Sciatic nerve (tissue), 2 donors: ENCODE results near the gene MIA2. TPM values are rescaled to one million over a fixed set of nuclear protein-coding genes. Genes with fewer than 3 reads are reported as not detected.
A peak's percentile ranks its signal among the peaks of the same experiment; 100 is the strongest.
"Not testable (repeated sequence)": the region's sequence is repeated elsewhere in the genome, so short reads cannot be mapped to it uniquely, and the experiment has no call there.

Experiments
- ATAC-seq: fragments of 200-7000 bp; cut with Tn5 transposase; one replicate; pipeline ENCODE4 v1.9.1; 2020; ENCODE audit warnings: mild to moderate bottlenecking, moderate library complexity
- DNase-seq: peaks from one replicate; pipeline ENCODE4 v3.0.0-alpha.2; 2020; ENCODE audit warnings: low spot score
- intact Hi-C: fragments of 100-400 bp; cut with DNase I; formaldehyde crosslinking; loops from one replicate; pipeline ENCODE4 v1.14.2; 2022
- total RNA-seq: library from RNA; stranded (reverse); fragmentation: NEBNext Ultra II Directional; extraction: Animal tissue kit (Norgen Biotek cat#: 25700); gene quantifications from one replicate; pipeline ENCODE4 v1.2.1, GENCODE V29; 2021
- donor health status: DM: no; HTN: no; CAD: no.
- donor health status: DM: no; HTN: no; CAD: no.

The MIA2 gene
- total RNA-seq, 1 donor from 2014 or later: 23.0 TPM

- intact Hi-C loops: no loop called here
- DNase-seq: no peak
- no peak for ATAC-seq
Observed at GRCh38 chr14:39264057-39264456, 30.3 kb downstream of the MIA2 start.

DNA sequence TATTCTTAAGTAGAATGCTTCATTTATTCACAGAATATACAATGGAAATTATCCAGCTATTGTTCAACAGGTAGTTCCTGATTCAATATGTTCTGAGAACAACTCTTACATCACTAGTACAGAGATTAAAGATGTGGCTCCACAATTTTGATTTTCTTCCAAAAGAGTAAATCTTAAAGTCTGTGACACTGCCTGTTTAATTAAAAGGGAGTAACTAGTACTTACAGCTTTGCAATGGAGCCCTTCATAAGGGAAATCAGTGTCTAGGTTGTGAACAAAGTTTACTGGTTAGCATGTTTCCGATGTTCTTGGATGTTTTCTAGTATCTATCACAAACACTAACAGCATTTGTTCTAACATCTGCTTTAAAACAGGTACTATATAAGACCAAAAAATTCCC is 30.8 kb downstream of the MIA2 start:
- intact Hi-C loops: no loop called here

DNA sequence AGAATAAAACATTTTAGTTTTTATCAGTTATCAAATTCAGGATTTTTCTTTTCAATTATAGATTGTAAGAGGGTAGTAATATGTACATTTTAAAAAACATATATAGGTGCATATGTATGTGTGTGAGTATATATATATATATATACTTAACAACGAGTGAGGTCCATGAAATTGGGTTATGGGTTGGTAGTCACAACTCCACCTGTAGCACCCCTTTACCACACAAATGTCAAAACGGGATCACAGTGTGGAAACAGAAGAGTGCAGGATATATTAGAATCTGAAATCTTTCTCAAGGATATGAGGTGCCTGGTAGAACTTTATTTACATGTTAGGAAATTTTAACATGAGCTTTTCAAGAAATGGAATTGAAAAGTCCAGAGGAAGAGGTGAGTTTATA is 31.3 kb downstream of the MIA2 start:
- ATAC-seq (no peak), DNase-seq (no peak)
- intact Hi-C loops: no loop called here

More for the DNA sequence above, 30.8 kb downstream of the MIA2 start:
- ATAC-seq: no peak
- no peak for DNase-seq

- no peak for DNase-seq
- intact Hi-C loops: no loop called here
- peak; percentile 2 for ATAC-seq
Observed at GRCh38 chr14:39265806-39266524, 32.2 kb downstream of the MIA2 start.

- DNase-seq (peak; percentile 72), ATAC-seq (peak; percentile 72)
- intact Hi-C loops: no loop called here
Observed at GRCh38 chr14:39266525-39266870, 32.8 kb downstream of the MIA2 start.

GRCh38 chr14:39266871-39267607 is 33.3 kb downstream of the MIA2 start:
- intact Hi-C loops: no loop called here
- peak; percentile 89 for DNase-seq
- peak; percentile 96 for ATAC-seq

DNA sequence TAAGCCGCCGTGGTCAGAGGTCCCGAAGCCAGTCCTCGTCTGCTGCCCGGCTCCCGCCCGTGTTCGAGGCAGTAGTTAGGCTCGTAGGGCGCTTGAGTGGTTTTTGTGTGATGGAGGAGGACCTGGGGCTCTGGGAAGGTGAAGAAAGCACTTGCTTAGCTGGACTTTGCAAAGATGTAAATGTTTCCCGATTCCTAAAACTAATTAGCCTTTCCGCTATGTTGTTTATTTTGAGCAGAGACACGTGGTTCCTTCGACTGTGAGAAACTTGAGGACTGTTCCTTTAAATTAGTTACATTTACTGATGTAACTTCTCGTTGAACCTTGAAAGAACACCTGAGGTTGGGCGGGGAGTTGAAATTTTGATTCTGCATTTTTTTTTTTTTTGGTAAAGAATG is 33.9 kb downstream of the MIA2 start:
- intact Hi-C loops: no loop called here
- DNase-seq (no peak), ATAC-seq (no peak)

- no peak for ATAC-seq
- intact Hi-C loops: no loop called here
- no peak for DNase-seq
Observed at GRCh38 chr14:39268393-39268792, 34.7 kb downstream of the MIA2 start.

DNA sequence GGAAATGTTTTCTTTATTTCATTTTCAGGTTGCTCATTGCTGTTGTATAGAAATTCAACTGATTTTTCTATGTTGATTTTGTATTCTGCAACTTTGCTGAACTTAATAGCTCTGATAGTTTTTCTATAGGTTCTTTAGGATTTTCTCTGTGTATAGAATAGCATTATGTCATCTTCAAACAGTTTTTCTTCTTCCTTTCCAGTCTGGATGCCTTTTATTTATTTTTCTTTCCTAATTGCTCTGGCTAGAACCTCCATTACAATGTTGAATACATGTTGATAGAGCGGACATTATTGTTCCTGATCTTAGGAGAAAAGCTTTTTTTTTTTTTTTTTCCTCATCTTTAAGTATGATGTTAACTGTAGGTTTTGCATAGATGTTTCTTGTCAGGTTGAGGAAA is 39.2 kb downstream of the MIA2 start:
- no peak for DNase-seq
- intact Hi-C loops: no loop called here
- ATAC-seq: no peak

- ATAC-seq (no peak), DNase-seq (no peak)
- intact Hi-C loops: no loop called here
Observed at GRCh38 chr14:39275395-39275794, 41.7 kb downstream of the MIA2 start.

DNA sequence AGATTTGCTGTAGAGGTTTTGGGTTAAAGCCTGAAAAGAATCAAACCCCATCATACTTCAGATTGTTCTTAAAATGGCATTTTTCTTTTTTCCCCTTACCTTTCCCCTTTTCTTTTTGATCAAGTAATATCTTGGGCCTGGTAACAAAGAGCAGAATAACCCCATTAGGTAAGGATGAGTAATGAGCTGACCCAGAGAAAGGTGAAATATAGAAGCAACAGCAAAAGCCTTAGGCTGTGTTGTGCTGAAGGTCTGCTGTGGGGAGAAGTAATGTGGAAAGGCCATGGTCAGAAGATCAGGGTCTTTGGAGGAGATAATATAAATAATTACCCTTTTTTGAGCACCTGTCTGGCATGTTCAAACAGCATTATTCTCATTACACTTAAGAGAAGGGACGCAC is 42.3 kb downstream of the MIA2 start:
- DNase-seq (no peak), ATAC-seq (no peak)
- intact Hi-C loops: no loop called here

DNA sequence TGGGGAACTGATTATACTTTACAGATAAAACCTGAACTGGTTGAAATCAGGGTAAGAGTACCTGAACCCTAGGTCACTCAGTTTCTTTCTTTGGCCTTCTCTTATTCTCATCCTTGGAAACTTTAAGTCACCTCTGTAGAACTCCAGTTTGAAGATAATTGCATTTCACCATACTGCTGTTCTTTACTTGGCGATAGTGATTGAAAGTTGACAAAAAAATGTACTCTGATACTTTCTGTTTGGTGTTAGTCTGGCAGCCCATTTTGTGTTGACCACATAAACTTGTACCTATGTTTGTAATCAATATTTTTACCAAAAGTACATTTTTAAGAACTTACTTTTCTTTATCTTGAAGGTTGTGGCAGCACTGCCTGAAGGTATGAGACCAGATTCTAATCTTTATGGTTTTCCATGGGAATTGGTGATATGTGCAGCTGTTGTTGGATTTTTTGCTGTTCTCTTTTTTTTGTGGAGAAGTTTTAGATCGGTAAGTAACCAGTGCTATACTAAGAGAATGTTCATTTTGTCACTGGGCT is 42.9 kb downstream of the MIA2 start:
- DNase-seq (no peak), ATAC-seq (no peak)
- intact Hi-C loops: no loop called here

- intact Hi-C loops: no loop called here
- DNase-seq: no peak
- ATAC-seq: no peak
Observed at GRCh38 chr14:39279515-39279914, 45.8 kb downstream of the MIA2 start.

DNA sequence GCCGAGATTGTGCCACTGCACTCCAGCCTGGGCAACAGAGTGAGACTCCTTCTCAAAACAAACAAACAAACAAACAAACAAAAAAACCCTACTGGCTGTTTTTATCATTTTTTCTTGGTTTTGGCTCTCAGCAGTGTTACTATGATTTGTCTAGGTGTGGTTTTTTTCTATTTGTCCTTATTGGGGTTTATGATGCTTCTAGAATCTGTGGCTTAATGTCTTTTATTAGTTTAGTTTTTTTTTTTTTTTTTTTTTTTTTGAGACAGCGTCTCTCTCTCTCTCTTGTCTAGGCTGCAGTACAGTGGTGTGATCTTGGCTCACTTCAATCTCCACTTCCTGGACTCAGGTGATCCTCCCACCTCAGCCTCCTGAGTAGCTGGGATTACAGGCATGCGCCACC is 47.0 kb downstream of the MIA2 start:
- DNase-seq, ATAC-seq, intact Hi-C loops: not testable (repeated sequence)

- DNase-seq (no peak), ATAC-seq (no peak)
- intact Hi-C loops: no loop called here
Observed at GRCh38 chr14:39289523-39289922, 55.8 kb downstream of the MIA2 start.

DNA sequence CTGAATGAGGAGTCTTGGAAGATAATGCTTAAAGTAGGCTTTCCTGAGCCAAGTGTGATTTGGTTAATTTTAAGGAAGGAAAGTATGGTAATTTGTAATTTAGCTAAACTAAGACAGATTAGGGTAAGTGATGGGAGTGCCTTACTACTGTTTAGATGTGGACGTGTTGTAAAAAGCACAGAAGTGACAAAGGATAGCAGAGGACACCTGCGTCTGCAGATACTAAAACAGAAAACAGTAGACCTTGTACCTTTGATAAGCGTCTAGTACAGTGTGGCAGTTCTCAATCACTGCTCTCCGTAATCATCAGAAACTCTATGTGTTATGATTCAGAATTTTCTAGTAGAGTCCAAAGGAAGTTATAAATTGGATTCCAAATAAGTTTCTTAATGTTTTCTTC is 58.0 kb downstream of the MIA2 start:
- no peak for ATAC-seq
- DNase-seq: no peak
- intact Hi-C loops: no loop called here

DNA sequence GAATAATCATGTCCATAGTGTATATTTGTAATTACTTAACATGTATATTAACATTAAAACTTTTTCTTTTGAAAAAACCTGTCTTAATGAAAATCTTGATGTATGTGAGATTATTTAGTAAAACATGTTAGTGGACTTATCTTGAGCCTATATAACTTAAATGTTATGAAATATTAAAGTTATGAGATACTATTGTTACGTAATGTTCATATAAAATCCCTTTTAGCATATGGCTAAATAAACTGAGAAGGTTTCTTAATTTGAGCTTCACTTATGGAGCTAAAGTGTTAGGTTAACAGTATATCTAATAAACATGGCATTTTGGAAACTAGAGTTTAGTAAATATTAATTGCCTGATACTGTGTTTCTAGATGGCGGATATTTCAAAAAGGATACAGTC is 59.9 kb downstream of the MIA2 start:
- DNase-seq (no peak), ATAC-seq (no peak)
- intact Hi-C loops: no loop called here

DNA sequence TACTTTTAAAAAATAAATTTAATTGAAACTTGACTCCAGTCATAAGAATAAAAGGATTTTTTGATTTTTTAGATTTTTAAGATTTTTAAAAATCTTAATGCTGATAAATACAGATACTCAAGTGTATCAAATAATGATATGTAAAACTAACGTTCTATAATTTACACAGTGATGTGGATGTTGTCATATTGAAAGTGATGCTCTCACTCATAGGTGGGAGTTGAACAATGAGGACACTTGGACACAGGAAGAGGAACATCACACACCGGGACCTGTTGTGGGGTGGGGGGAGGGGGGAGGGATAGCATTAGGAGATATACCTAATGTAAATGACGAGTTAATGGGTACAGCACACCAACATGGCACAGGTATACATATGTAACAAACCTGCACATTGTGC is 66.7 kb downstream of the MIA2 start:
- intact Hi-C loops, ATAC-seq, DNase-seq: not testable (repeated sequence)

- intact Hi-C loops: no loop called here
- no peak for ATAC-seq
- no peak for DNase-seq
Observed at GRCh38 chr14:39302124-39302810, 68.6 kb downstream of the MIA2 start.

DNA sequence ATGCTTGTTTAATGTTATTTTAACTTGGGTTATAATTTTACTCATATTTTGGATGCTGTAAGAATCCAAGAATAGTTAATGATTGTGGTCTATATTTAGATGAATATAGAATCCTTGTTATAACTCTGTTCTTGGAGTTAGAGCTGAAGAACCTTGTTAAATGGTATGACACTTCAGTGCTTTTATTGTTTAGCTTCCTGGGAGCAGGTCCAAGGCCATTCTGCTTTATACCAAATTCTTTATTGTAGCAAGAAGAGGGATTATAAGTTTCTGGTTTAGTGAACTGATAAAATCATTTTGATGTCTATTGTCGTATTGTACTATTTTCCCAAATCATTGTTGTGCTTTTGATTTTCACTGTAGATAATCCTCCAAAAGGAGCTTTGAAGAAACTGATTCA is 69.4 kb downstream of the MIA2 start:
- DNase-seq (no peak), ATAC-seq (no peak)
- intact Hi-C loops: no loop called here
